Neural cell (in vitro differentiated cells): Measurements from ENCODE around the gene IFT52. TPM values are rescaled to one million over a fixed set of nuclear protein-coding genes. Genes with fewer than 3 reads are reported as not detected.

Experiments
- H2AFZ ChIP-seq: fragments of 200-600, 300-800 bp; sonication (generic), shearing (Covaris generic); 2 replicates; pipeline ENCODE4 v1.6.0; 2014; ENCODE audit warnings: low read depth, mild to moderate bottlenecking, antibody characterized with exemption, low read length, moderate library complexity
- H3F3A ChIP-seq: fragments of 200-600 bp; shearing (Covaris generic); 2 replicates; pipeline ENCODE4 v1.6.1; 2016; ENCODE audit warnings: mild to moderate bottlenecking, moderate library complexity, mixed read lengths, antibody characterized with exemption, low read length; ENCODE audit not compliant: insufficient read depth, poor library complexity, severe bottlenecking
- H3K27ac ChIP-seq: fragments of 200-600, 300-800 bp; sonication (generic), shearing (Covaris generic); 2 replicates; pipeline ENCODE4 v1.5.1; 2014; ENCODE audit warnings: mild to moderate bottlenecking, low read length, moderate library complexity
- H3K27me3 ChIP-seq: fragments of 300-800, 200-600 bp; sonication (generic), shearing (Covaris generic); 2 replicates; pipeline ENCODE4 v1.6.0; 2014; ENCODE audit warnings: mild to moderate bottlenecking, low read depth, low read length, moderate library complexity; ENCODE audit not compliant: insufficient read depth
- H3K36me3 ChIP-seq: fragments of 300-800, 200-600 bp; sonication (generic), shearing (Covaris generic); 2 replicates; pipeline ENCODE4 v1.5.1; 2014; ENCODE audit warnings: mild to moderate bottlenecking, antibody characterized with exemption, low read length, moderate library complexity; ENCODE audit not compliant: insufficient read depth
- H3K4me2 ChIP-seq: fragments of 300-800, 200-600 bp; sonication (generic), shearing (Covaris generic); 2 replicates; pipeline ENCODE4 v1.6.0; 2014; ENCODE audit warnings: mild to moderate bottlenecking, low read length
- H3K4me3 ChIP-seq: fragments of 300-800, 200-600 bp; sonication (generic), shearing (Covaris generic); 2 replicates; pipeline ENCODE4 v1.5.1; 2014; ENCODE audit warnings: mild to moderate bottlenecking, low read length, moderate library complexity
- H3K79me2 ChIP-seq: fragments of 200-600 bp; shearing (Covaris generic); replicated peaks from 2 replicates; pipeline ENCODE4 v1.6.0; 2014; ENCODE audit warnings: mild to moderate bottlenecking, low read length, moderate library complexity; ENCODE audit not compliant: insufficient read depth
- H3K9ac ChIP-seq: fragments of 300-800, 200-600 bp; sonication (generic), shearing (Covaris generic); 2 replicates; pipeline ENCODE4 v1.6.1; 2016; ENCODE audit warnings: mild to moderate bottlenecking, low read length, mixed read lengths
- H3K9me2 ChIP-seq: fragments of 200-600 bp; shearing (Covaris generic); 2 replicates; pipeline ENCODE4 v1.6.1; 2016; ENCODE audit warnings: mild to moderate bottlenecking, low read length, mixed read lengths; ENCODE audit not compliant: insufficient read depth
- H3K9me3 ChIP-seq: fragments of 200-600, 300-800 bp; sonication (generic), shearing (Covaris generic); 2 replicates; pipeline ENCODE4 v1.6.1; 2016; ENCODE audit warnings: mild to moderate bottlenecking, mixed run types, low read length, moderate library complexity, mixed read lengths
- H4K20me1 ChIP-seq: fragments of 200-600 bp; shearing (Covaris generic); 2 replicates; pipeline ENCODE4 v1.6.1; 2016; ENCODE audit warnings: mild to moderate bottlenecking, mixed run types; ENCODE audit not compliant: insufficient read depth
- EP300 ChIP-seq: fragments of 450-650 bp; conservative IDR thresholded peaks from 2 replicates; pipeline ENCODE4 v1.6.1; 2014; ENCODE audit warnings: antibody characterized with exemption, mild to moderate bottlenecking, moderate library complexity; ENCODE audit not compliant: poor library complexity, severe bottlenecking
- EZH2 ChIP-seq: fragments of 200-600, 300-800 bp; shearing (Covaris generic), sonication (generic); IDR thresholded peaks from 2 replicates; pipeline ENCODE4 v1.6.1; 2014; ENCODE audit warnings: antibody characterized with exemption, low read length, borderline replicate concordance, mild to moderate bottlenecking; ENCODE audit not compliant: insufficient read depth, poor library complexity, severe bottlenecking
- MXI1 ChIP-seq: fragments of 450-650 bp; conservative IDR thresholded peaks from 2 replicates; pipeline ENCODE4 v1.6.1; 2014; ENCODE audit warnings: antibody characterized with exemption, mild to moderate bottlenecking; ENCODE audit not compliant: poor library complexity, severe bottlenecking
- POLR2AphosphoS5 ChIP-seq: IDR thresholded peaks from 2 replicates; pipeline ENCODE4 v1.6.1; 2012
- RAD21 ChIP-seq: fragments of 450-650 bp; conservative IDR thresholded peaks from 2 replicates; pipeline ENCODE4 v1.6.1; 2014; ENCODE audit warnings: antibody characterized with exemption, mild to moderate bottlenecking, moderate library complexity
- SMC3 ChIP-seq: fragments of 450-650 bp; conservative IDR thresholded peaks from 2 replicates; pipeline ENCODE4 v1.6.1; 2014; ENCODE audit warnings: antibody characterized with exemption, mild to moderate bottlenecking, moderate library complexity; ENCODE audit not compliant: poor library complexity
- TAF1 ChIP-seq: IDR thresholded peaks from 2 replicates; pipeline ENCODE4 v1.6.1; 2012; ENCODE audit warnings: low read depth
- polyA plus RNA-seq: library from polyadenylated mRNA; depleted of rRNA; stranded (reverse); fragments of >200 nt; gene quantifications from 2 replicates; pipeline ENCODE4 v1.2.3, GENCODE V29; 2014
- TF ChIP-seq, protein P1 (sequence below): fragments of 450-650 bp; IDR thresholded peaks from 2 replicates; pipeline ENCODE4 v1.5.1; 2014; ENCODE audit warnings: antibody characterized with exemption, mild to moderate bottlenecking, moderate library complexity; ENCODE audit not compliant: poor library complexity, severe bottlenecking
- TF ChIP-seq, protein P2 (sequence below): IDR thresholded peaks from 2 replicates; pipeline ENCODE4 v1.6.1; 2012; ENCODE audit warnings: borderline replicate concordance

The IFT52 gene
- polyA plus RNA-seq, 1 donor from 2014 or later: 144 TPM

DNA sequence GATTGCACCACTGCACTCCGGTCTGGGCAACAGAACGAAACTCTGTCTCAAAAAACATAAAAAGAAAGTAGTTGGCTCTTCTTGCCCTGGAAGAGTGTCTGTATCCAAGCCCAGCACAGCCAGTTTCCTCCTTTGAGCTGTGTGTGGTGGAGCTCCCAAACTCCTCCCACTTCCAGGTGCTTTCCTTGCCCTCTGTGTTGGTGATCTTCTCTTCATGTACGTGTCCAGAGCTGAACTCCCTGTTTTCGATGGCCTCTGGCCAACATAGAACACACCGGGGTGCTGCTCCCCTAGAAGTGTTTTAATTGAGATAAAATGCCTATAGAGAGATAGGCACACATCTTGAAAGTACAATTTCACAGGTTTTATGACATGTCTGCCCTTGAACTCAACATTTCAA, 48.6 kb upstream of the IFT52 start:
- Histone ChIP-seq H3K79me2 (no peaks in the 10 kb centered on the region), H3K27me3 (no peaks in the 10 kb centered on the region), H3K4me2 (no peak overlapping the region), H3K9me3 (no peaks in the 10 kb centered on the region), H3K4me3 (no peak overlapping the region), H4K20me1 (no peaks in the 10 kb centered on the region), H3K9me2 (no peaks in the 10 kb centered on the region), H3K27ac (no peak overlapping the region), H3F3A (no peaks in the 10 kb centered on the region), H3K36me3 (no peaks in the 10 kb centered on the region), H3K9ac (no peak overlapping the region), H2AFZ (no peak overlapping the region)
- TF ChIP-seq, protein P1, sequence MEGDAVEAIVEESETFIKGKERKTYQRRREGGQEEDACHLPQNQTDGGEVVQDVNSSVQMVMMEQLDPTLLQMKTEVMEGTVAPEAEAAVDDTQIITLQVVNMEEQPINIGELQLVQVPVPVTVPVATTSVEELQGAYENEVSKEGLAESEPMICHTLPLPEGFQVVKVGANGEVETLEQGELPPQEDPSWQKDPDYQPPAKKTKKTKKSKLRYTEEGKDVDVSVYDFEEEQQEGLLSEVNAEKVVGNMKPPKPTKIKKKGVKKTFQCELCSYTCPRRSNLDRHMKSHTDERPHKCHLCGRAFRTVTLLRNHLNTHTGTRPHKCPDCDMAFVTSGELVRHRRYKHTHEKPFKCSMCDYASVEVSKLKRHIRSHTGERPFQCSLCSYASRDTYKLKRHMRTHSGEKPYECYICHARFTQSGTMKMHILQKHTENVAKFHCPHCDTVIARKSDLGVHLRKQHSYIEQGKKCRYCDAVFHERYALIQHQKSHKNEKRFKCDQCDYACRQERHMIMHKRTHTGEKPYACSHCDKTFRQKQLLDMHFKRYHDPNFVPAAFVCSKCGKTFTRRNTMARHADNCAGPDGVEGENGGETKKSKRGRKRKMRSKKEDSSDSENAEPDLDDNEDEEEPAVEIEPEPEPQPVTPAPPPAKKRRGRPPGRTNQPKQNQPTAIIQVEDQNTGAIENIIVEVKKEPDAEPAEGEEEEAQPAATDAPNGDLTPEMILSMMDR: no peak
- TF ChIP-seq SMC3 (no peak), MXI1 (no peak), RAD21 (no peak), EZH2 (no peak), POLR2AphosphoS5 (no peak), TAF1 (no peak), EP300 (no peak)
- TF ChIP-seq, protein P2, sequence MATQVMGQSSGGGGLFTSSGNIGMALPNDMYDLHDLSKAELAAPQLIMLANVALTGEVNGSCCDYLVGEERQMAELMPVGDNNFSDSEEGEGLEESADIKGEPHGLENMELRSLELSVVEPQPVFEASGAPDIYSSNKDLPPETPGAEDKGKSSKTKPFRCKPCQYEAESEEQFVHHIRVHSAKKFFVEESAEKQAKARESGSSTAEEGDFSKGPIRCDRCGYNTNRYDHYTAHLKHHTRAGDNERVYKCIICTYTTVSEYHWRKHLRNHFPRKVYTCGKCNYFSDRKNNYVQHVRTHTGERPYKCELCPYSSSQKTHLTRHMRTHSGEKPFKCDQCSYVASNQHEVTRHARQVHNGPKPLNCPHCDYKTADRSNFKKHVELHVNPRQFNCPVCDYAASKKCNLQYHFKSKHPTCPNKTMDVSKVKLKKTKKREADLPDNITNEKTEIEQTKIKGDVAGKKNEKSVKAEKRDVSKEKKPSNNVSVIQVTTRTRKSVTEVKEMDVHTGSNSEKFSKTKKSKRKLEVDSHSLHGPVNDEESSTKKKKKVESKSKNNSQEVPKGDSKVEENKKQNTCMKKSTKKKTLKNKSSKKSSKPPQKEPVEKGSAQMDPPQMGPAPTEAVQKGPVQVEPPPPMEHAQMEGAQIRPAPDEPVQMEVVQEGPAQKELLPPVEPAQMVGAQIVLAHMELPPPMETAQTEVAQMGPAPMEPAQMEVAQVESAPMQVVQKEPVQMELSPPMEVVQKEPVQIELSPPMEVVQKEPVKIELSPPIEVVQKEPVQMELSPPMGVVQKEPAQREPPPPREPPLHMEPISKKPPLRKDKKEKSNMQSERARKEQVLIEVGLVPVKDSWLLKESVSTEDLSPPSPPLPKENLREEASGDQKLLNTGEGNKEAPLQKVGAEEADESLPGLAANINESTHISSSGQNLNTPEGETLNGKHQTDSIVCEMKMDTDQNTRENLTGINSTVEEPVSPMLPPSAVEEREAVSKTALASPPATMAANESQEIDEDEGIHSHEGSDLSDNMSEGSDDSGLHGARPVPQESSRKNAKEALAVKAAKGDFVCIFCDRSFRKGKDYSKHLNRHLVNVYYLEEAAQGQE: no peak

DNA sequence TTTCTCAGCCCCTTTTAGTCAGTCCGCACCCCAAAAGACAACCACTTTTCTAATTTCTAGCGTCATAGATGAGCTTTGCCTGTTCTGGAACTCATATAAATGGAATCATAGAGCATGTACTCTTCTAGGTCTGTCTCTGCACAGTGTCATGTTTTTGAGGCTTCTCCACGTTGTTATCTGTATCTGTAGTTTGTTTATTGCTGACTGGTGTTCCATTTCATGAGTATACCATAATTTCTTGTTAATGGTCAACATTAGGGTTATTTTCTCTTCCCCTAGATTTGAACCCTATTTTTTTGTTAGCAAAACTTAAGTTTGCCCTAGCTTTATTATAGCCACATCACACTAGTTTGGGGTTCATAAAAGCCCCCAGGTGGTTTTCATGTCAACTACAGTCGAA, 48.1 kb upstream of the IFT52 start:
- no peak overlapping the region for H3K27ac ChIP-seq
- H3F3A ChIP-seq: no peaks in the 10 kb centered on the region
- H3K9me3 ChIP-seq: no peaks in the 10 kb centered on the region
- H3K4me2 ChIP-seq: no peak overlapping the region
- no peaks in the 10 kb centered on the region for H4K20me1 ChIP-seq
- no peak overlapping the region for H2AFZ ChIP-seq
- no peaks in the 10 kb centered on the region for H3K36me3 ChIP-seq
- no peaks in the 10 kb centered on the region for H3K27me3 ChIP-seq
- no peaks in the 10 kb centered on the region for H3K9me2 ChIP-seq
- H3K4me3 ChIP-seq: no peak overlapping the region
- H3K9ac ChIP-seq: no peak overlapping the region
- H3K79me2 ChIP-seq: no peaks in the 10 kb centered on the region
- TF ChIP-seq, protein P2: no peak
- TF ChIP-seq MXI1 (no peak), RAD21 (no peak), TAF1 (no peak), EP300 (no peak), EZH2 (no peak), POLR2AphosphoS5 (no peak), SMC3 (no peak)
- TF ChIP-seq, protein P1: no peak
